HG03558 (cell line): ENCODE data around the gene ZNF557.

Experiments
- ATAC-seq: cut with Tn5 transposase; IDR thresholded peaks from one replicate; pipeline ENCODE4 v1.9.1; 2021; ENCODE audit warnings: moderate number of reproducible peaks; ENCODE audit not compliant: unreplicated experiment; ENCODE audit errors: extremely low read depth

ZNF557 gene

GRCh38 chr19:7072541-7072940, 3.0 kb downstream of the ZNF557 start:
- ATAC-seq: no peak

- ATAC-seq: no peak
Measured at GRCh38 chr19:7074705-7075282, 5.3 kb downstream of the ZNF557 start.

DNA sequence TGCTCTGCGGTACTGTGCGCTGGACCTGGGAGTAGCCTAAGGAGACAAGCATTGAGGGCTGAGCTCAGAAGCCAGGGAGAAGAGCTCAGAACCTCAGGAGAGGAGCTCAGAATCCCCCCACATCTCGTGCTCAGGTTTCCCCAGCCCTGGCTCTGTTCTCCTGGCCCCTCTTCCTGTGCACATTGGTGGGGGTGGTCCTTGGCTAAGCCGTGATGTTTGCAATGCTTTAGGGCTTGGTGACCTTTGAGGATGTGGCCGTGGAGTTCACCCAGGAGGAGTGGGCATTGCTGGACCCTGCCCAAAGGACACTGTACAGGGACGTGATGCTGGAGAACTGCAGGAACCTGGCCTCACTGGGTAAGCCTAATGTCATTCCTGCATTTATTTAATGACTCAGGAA, 6.6 kb downstream of the ZNF557 start:
- no peak for ATAC-seq

DNA sequence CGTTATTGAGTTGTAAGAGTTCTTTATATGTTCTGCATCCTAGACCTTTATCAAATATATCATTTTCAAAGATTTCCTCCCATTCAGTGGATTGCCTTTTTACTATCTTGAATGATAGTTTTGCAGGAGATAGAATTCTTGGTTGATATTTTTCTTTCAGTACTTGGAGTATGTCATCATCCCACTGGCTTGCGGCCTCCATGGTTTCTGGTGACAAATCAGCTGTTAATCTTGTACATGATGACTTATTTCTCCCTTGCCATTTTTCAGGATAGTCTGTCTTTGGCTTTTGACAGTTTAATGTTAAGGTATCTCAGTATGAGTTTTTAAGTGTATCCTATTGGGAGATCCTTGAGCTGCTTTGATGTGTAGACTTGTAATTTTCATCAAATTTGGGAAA, 8.5 kb downstream of the ZNF557 start:
- no peak for ATAC-seq

GRCh38 chr19:7083076-7083956, 13.8 kb downstream of the ZNF557 start:
- no peak for ATAC-seq

GRCh38 chr19:7088999-7089398, 19.5 kb downstream of the ZNF557 start:
- no peak for ATAC-seq

DNA sequence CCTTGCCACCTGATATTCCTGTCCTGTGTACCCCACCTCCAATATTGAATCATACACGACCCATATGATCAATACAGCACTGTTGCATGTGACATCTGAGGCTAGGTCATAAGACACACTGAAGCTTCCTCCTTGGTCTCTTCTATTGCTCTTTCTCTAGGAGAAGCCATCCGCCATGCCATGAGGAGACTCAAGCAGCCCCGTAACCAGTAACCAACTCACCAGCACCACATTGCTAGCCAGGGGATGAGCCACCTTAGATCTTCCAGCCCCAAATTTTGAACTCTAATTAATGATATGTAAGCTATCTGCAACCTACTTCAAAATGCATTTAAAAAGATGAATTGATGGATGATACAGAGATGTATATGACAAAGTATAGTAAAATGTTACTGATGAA, 28.6 kb downstream of the ZNF557 start:
- no peak for ATAC-seq

- no peak for ATAC-seq
Measured at GRCh38 chr19:7098701-7099596, 29.4 kb downstream of the ZNF557 start.

DNA sequence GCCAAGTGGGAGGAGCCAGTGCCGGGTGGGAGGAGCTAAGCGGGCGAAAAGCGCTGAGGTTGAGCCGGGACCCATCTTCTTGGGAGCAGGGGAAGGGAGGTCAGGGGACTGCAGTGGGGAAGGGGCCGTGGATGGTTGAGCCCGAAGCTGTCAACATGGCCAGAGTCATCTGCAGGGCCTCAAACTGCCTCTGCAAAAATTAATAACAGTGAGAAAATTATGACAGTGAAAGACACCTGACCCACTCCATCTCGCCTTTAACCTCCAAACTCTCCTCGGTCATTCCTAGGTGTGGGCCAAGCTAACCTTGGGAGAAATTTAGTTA, 30.1 kb downstream of the ZNF557 start:
- no peak for ATAC-seq

DNA sequence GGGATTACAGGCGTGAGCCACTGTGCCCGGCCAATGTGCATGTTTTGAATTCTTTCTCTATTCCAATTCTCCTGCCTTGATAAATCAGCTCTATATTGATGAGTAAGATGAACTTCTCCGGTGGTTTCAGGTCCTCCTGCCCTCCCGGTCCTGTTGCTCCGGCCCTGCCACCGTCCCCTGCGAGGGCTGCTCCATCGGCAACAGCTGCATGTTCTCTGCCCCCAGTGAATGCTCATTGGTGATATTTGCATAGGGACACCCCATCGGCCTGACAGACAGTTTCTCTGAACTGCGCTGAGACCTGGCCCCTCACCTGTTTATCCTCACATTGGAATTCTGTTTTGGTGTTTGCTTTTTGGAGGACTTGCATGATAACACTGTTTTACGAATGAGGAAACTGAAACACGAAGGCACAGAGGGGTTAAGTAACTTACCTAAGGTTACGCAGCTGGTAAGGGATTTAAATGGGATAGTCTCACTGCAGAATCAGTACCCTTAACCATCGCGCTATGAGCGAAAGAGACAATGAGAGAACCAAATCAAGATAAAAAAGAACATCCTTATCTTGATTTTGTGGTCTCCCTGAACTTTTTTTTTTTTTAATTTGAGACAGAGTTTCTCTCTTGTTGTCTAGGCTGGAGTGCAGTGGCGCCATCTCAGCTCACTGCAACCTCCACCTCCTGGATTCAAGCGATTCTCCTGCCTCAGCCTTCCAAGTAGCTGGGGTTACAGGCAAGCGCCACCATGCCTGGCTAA, 32.2 kb downstream of the ZNF557 start:
- ATAC-seq: no peak

DNA sequence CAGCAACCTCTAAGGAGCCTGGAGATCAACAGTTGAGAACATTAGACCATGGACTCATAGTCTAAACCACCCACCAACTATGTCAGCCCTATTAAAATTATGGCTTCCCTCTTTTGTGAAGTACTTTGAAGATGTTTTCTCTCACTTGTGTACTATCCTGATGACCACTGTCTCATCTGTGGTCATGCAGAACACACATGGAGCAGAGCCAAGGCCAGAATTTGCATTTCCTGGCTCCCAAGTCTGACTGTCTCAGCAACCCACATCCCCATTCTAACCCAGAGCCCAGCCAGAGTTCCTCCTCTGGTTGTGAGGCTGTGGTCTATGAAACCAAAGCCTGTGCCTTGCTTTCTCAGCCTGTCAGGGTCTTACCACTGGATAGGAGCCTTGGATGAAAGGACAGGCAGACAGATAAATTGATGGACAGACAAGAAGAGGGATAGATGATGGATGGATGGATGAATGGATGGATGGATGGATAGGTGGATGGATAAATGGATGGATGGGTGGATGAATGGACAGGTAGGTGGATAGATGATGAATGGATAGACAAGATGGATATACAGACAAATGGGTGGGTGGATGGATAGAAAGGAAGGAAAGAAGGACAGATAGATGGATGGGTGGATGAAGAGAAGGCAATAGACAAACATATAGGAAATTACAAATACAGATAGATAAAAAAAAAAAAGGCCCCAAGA, 35.4 kb downstream of the ZNF557 start:
- no peak for ATAC-seq

DNA sequence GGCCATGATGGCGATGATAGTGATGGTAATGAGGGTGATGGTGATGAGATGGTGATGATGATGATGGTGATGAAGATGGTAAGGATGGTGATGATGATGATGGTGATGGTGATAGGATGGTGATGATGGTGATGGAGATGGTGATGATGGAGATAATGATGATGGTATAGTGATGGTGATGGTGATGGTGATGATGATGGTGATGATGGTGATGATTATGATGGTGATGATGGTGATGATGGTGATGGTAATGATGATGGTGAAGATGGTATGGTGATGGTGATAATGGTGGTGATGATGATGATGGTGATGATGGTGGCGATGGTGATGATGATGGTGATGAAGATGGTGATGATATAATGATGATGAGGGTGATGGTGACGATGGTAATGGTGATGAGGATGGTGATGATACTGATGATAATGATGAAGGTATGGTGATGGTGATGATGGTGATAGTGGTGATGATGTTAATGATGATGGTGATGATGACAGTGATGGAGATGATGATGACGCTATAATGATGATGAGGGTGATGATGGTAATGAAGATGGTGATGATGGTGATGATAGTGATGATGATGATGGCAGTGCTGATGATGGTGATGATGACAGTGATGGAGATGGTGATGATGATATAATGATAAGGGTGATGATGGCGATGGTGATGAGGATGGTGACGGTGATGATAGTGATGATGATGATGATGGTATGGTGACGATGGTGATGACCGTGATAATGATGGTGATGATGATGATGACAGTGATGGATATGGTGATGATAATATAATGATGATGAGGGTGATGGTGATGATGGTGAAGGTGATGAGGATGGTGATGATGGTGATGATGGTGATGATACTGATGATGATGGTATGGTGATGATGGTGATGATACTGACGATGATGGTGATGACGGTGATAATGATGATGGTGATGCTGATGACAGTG, 37.5 kb downstream of the ZNF557 start:
- ATAC-seq: no peak

GRCh38 chr19:7109678-7110289, 40.3 kb downstream of the ZNF557 start:
- ATAC-seq: no peak

- ATAC-seq: no peak
Measured at GRCh38 chr19:7112675-7113074, 43.2 kb downstream of the ZNF557 start.

GRCh38 chr19:7113233-7113632, 43.7 kb downstream of the ZNF557 start:
- no peak for ATAC-seq

GRCh38 chr19:7115721-7116120, 46.2 kb downstream of the ZNF557 start:
- no peak for ATAC-seq

DNA sequence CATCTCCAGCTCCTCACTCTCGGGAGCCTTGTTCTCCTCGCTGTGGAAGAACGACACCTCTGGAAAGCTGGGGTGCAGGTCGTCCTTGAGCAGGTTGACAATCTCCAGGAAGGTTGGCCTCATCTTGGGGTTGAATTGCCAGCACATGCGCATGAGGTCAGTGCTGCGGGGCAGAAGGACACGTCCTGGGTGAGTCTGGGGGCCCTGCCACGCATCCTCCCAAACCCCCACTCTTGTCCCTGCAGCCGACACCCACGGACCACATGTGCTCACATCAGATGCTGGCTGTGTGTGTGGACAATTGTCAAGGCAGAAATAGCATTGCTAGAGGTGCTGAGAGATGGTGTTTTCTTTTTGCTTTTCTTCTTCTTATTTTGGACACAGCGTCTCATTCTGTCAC, 47.7 kb downstream of the ZNF557 start:
- ATAC-seq: no peak

DNA sequence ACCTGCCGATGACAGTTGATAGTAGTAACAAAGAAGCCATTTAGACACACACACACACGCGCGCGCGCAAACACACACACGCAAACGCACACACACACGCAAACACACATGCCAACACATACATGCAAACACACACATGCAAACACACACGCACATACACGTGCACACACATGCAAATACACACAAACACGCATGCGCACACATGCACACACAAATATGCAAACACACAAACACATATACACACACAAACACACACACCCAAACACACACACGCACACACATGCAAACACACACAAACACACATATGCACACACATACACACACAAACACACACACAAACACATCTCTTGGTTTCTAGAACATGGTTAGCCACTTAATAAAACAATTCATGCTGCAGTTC, 50.1 kb downstream of the ZNF557 start:
- ATAC-seq: no peak
